OCI-LY1 (cell line): Measurements from ENCODE around the gene MAP4K4.

Experiments
- H2AFZ ChIP-seq: fragments of 200-600 bp; sonication (generic), shearing (Covaris generic); 2 replicates; pipeline ENCODE4 v1.6.0; 2014; ENCODE audit warnings: antibody characterized with exemption, mild to moderate bottlenecking, low read length
- H3F3A ChIP-seq: fragments of 200-600 bp; sonication (generic), shearing (Covaris generic); 2 replicates; pipeline ENCODE4 v1.6.0; 2014; ENCODE audit warnings: mild to moderate bottlenecking, antibody characterized with exemption, low read length, moderate library complexity; ENCODE audit not compliant: insufficient read depth
- H3K27ac ChIP-seq: fragments of 200-600 bp; sonication (generic); 2 replicates; pipeline ENCODE4 v1.5.1; 2014; ENCODE audit warnings: low read length, mixed run types, mild to moderate bottlenecking, low read depth; ENCODE audit not compliant: poor library complexity, severe bottlenecking
- H3K27me3 ChIP-seq: fragments of 200-600 bp; sonication (generic); 2 replicates; pipeline ENCODE4 v1.6.0; 2014; ENCODE audit warnings: antibody characterized with exemption, mild to moderate bottlenecking, low read length, moderate library complexity; ENCODE audit not compliant: insufficient read depth
- H3K36me3 ChIP-seq: fragments of 200-600 bp; sonication (generic); 2 replicates; pipeline ENCODE4 v1.6.1; 2014; ENCODE audit warnings: mild to moderate bottlenecking, antibody characterized with exemption, low read length, moderate library complexity, mixed read lengths; ENCODE audit not compliant: insufficient read depth
- H3K4me1 ChIP-seq: fragments of 200-600 bp; sonication (generic); 2 replicates; pipeline ENCODE4 v1.5.1; 2014; ENCODE audit warnings: mild to moderate bottlenecking, low read length, moderate library complexity; ENCODE audit not compliant: insufficient read depth, severe bottlenecking
- H3K4me2 ChIP-seq: fragments of 200-600 bp; sonication (generic), shearing (Covaris generic); 2 replicates; pipeline ENCODE4 v1.6.1; 2014; ENCODE audit warnings: low read length
- H3K4me3 ChIP-seq: fragments of 200-600 bp; sonication (generic); 2 replicates; pipeline ENCODE4 v1.5.1; 2014; ENCODE audit warnings: low read length, low read depth, mild to moderate bottlenecking, mixed read lengths; ENCODE audit not compliant: poor library complexity, severe bottlenecking
- H3K79me2 ChIP-seq: fragments of 200-600 bp; shearing (Covaris generic); 2 replicates; pipeline ENCODE4 v1.6.1; 2016; ENCODE audit warnings: mixed run types, low read length, mixed read lengths; ENCODE audit not compliant: insufficient read depth
- H3K9ac ChIP-seq: fragments of 200-600 bp; sonication (generic), shearing (Covaris generic); 2 replicates; pipeline ENCODE4 v1.6.1; 2014; ENCODE audit warnings: mild to moderate bottlenecking, low read length, mixed read lengths
- H3K9me2 ChIP-seq: fragments of 200-600 bp; sonication (generic), shearing (Covaris generic); 2 replicates; pipeline ENCODE4 v1.6.1; 2014; ENCODE audit warnings: low read depth, mild to moderate bottlenecking, low read length, mixed read lengths
- H3K9me3 ChIP-seq: fragments of 200-600 bp; shearing (Covaris generic); 2 replicates; pipeline ENCODE4 v1.6.1; 2014; ENCODE audit warnings: low read length, mixed read lengths
- H4K20me1 ChIP-seq: fragments of 200-600 bp; sonication (generic), shearing (Covaris generic); 2 replicates; pipeline ENCODE4 v1.6.0; 2016; ENCODE audit warnings: mild to moderate bottlenecking, low read length; ENCODE audit not compliant: insufficient read depth
- CTCF ChIP-seq: fragments of 200-600 bp; sonication (generic), shearing (Covaris generic); IDR thresholded peaks from 2 replicates; pipeline ENCODE4 v1.5.1; 2017; ENCODE audit warnings: mild to moderate bottlenecking, antibody characterized with exemption, low read length, moderate library complexity, mixed read lengths
- EZH2 ChIP-seq: fragments of 200-600 bp; sonication (generic), shearing (Covaris generic); IDR thresholded peaks from 2 replicates; pipeline ENCODE4 v1.8.0; 2017; ENCODE audit warnings: borderline replicate concordance, mixed run types, mild to moderate bottlenecking, antibody characterized with exemption, low read length, moderate library complexity, mixed read lengths

MAP4K4 gene

GRCh38 chr2:101750688-101751087 lies 53.2 kb downstream of the MAP4K4 start:
- Histone ChIP-seq H3K9me2 (no peaks in the 10 kb centered on the region), H3K36me3 (no peaks in the 10 kb centered on the region), H3K4me1 (peaks cover 74% of the 10 kb centered on the region), H3K9me3 (no peaks in the 10 kb centered on the region), H3K4me3 (peak overlapping the region; percentile 19), H3K27me3 (no peaks in the 10 kb centered on the region), H3K27ac (peak overlapping the region; percentile 62), H3K79me2 (peaks cover 59% of the 10 kb centered on the region), H3K9ac (no peak overlapping the region; the same call in 1 of the 2 replicates), H2AFZ (no peak overlapping the region), H3K4me2 (peak overlapping the region; percentile 39; the same call in 1 of the 2 replicates), H3F3A (no peaks in the 10 kb centered on the region), H4K20me1 (no peaks in the 10 kb centered on the region)
- no peak for TF ChIP-seq EZH2
- TF ChIP-seq CTCF = no peak

GRCh38 chr2:101751276-101751815 lies 53.8 kb downstream of the MAP4K4 start:
- no peaks in the 10 kb centered on the region for H3K9me3 ChIP-seq
- no peaks in the 10 kb centered on the region for H3F3A ChIP-seq
- peak overlapping the region; percentile 19; the same call in 1 of the 2 replicates for H3K4me2 ChIP-seq
- H3K9me2 ChIP-seq = no peaks in the 10 kb centered on the region
- no peaks in the 10 kb centered on the region for H3K36me3 ChIP-seq
- peak overlapping the region; percentile 19 for H3K4me3 ChIP-seq
- H3K9ac ChIP-seq = no peak overlapping the region; the same call in 1 of the 2 replicates
- no peaks in the 10 kb centered on the region for H3K27me3 ChIP-seq
- TF ChIP-seq CTCF (no peak), EZH2 (no peak)
- no peak overlapping the region for H2AFZ ChIP-seq
- H3K79me2 ChIP-seq = peaks cover 57% of the 10 kb centered on the region
- peak overlapping the region; percentile 62 for H3K27ac ChIP-seq
- peaks cover 74% of the 10 kb centered on the region for H3K4me1 ChIP-seq
- no peaks in the 10 kb centered on the region for H4K20me1 ChIP-seq

- Histone ChIP-seq H3K4me2 (peak overlapping the region; percentile 24; the same call in 1 of the 2 replicates), H3K9ac (no peak overlapping the region; the same call in 1 of the 2 replicates), H3K36me3 (no peaks in the 10 kb centered on the region), H3K9me2 (no peaks in the 10 kb centered on the region), H3K79me2 (peaks cover 58% of the 10 kb centered on the region), H3K27me3 (no peaks in the 10 kb centered on the region), H3K4me3 (no peak overlapping the region), H3K4me1 (peaks cover 76% of the 10 kb centered on the region), H2AFZ (no peak overlapping the region), H4K20me1 (no peaks in the 10 kb centered on the region), H3F3A (no peaks in the 10 kb centered on the region), H3K27ac (peak overlapping the region; percentile 62), H3K9me3 (no peaks in the 10 kb centered on the region)
- TF ChIP-seq EZH2 (no peak), CTCF (no peak)
Observed at GRCh38 chr2:101751875-101752619, 54.5 kb downstream of the MAP4K4 start.
